HEK293 (cell line): ENCODE measurements around the gene FGF12.

Experiments
- CTCF ChIA-PET: fragments of 350-600 bp; formaldehyde crosslinking; extraction: SDS; loops from one replicate; lab custom pipeline; 2021; ENCODE audit warnings: antibody characterized with exemption; lab: Yijun Ruan, JAX
- POLR2A ChIA-PET: fragments of 300-600 bp; formaldehyde crosslinking; extraction: SDS; loops from one replicate; lab custom pipeline; 2020; ENCODE audit warnings: antibody characterized with exemption, inconsistent platforms; lab: Yijun Ruan, JAX
- H3K27ac ChIP-seq: fragments of 200-500 bp; sonication (Bioruptor generic); 2 replicates; pipeline ENCODE4 v1.5.1; 2014; ENCODE audit warnings: low read depth, low read length, control low read depth, inconsistent platforms; ENCODE audit errors: extremely low read depth
- H3K36me3 ChIP-seq, 2 experiments: fragments of 200-500 bp in 1 of 2; sonication (Bioruptor generic) in 1 of 2; 1 replicate in 1 of 2; 2 replicates in 1 of 2; pipeline ENCODE4 v1.5.1; 2014 to 2017; ENCODE audit warnings: inconsistent platforms in 2 of 2, low read length in 2 of 2; ENCODE audit not compliant: control insufficient read depth in 2 of 2, insufficient read depth in 1 of 2
- H3K4me1 ChIP-seq: fragments of 200-500 bp; sonication (Bioruptor generic); 2 replicates; pipeline ENCODE4 v1.5.1; 2014; ENCODE audit warnings: mild to moderate bottlenecking, low read length, inconsistent platforms; ENCODE audit not compliant: control insufficient read depth, insufficient read depth
- H3K4me3 ChIP-seq: 2 replicates; pipeline ENCODE4 v1.5.1; 2011; ENCODE audit warnings: low read depth, mild to moderate bottlenecking, control low read depth, low read length, moderate library complexity
- H3K9me3 ChIP-seq: fragments of 200-500 bp; sonication (Bioruptor generic); 2 replicates; pipeline ENCODE4 v1.5.1; 2014; ENCODE audit warnings: low read depth, low read length, inconsistent platforms; ENCODE audit not compliant: control insufficient read depth, insufficient read depth
- GLI4 ChIP-seq: fragments of 450-650 bp; formaldehyde crosslinking; IDR thresholded peaks from 2 replicates; pipeline ENCODE4 v1.5.1; 2016; ENCODE audit warnings: missing biosample characterization, missing genetic modification characterization
- MEIS1 ChIP-seq: sonication (generic); formaldehyde crosslinking; IDR thresholded peaks from 2 replicates; pipeline ENCODE4 v1.8.1; 2022; ENCODE audit warnings: missing genetic modification reagents, mild to moderate bottlenecking, borderline replicate concordance
- MZF1 ChIP-seq: fragments of 450-650 bp; formaldehyde crosslinking; IDR thresholded peaks from 2 replicates; pipeline ENCODE4 v1.5.1; 2017; ENCODE audit warnings: missing biosample characterization, missing genetic modification characterization, borderline replicate concordance
- PRDM1 ChIP-seq: fragments of 450-650 bp; formaldehyde crosslinking; IDR thresholded peaks from 2 replicates; pipeline ENCODE4; 2016; ENCODE audit warnings: missing biosample characterization, missing genetic modification characterization
- SETDB1 ChIP-seq: IDR thresholded peaks from one replicate; pipeline ENCODE4 v1.6.1; 2017; ENCODE audit warnings: mild to moderate bottlenecking, low read length, moderate library complexity, mixed read lengths; ENCODE audit not compliant: insufficient read length
- TCF7L2 ChIP-seq: IDR thresholded peaks from 2 replicates; pipeline ENCODE4 v1.6.1; 2011; ENCODE audit warnings: low read depth, mild to moderate bottlenecking, inconsistent platforms, low read length, moderate library complexity, borderline replicate concordance
- ZFP69B ChIP-seq: fragments of 450-650 bp; formaldehyde crosslinking; IDR thresholded peaks from 2 replicates; pipeline ENCODE4 v1.5.1; 2016; ENCODE audit warnings: missing biosample characterization, missing genetic modification characterization
- ZIC2 ChIP-seq: fragments of 450-650 bp; formaldehyde crosslinking; IDR thresholded peaks from 2 replicates; pipeline ENCODE4 v1.5.1; 2016; ENCODE audit warnings: missing biosample characterization, missing genetic modification characterization
- ZNF114 ChIP-seq: fragments of 450-650 bp; formaldehyde crosslinking; IDR thresholded peaks from 2 replicates; pipeline ENCODE4 v1.5.0; 2017; ENCODE audit warnings: missing biosample characterization, missing genetic modification characterization
- ZNF214 ChIP-seq: fragments of 450-650 bp; formaldehyde crosslinking; IDR thresholded peaks from 2 replicates; pipeline ENCODE4 v1.5.1; 2017; ENCODE audit warnings: missing biosample characterization, mild to moderate bottlenecking, missing genetic modification characterization, borderline replicate concordance
- ZNF350 ChIP-seq: fragments of 450-650 bp; formaldehyde crosslinking; IDR thresholded peaks from 2 replicates; pipeline ENCODE4 v1.5.0; 2017; ENCODE audit warnings: missing biosample characterization, mild to moderate bottlenecking, missing genetic modification characterization
- ZNF37A ChIP-seq: fragments of 450-650 bp; IDR thresholded peaks from 2 replicates; pipeline ENCODE4 v1.5.1; 2018; ENCODE audit warnings: missing biosample characterization, missing genetic modification characterization
- ZNF555 ChIP-seq: fragments of 450-650 bp; formaldehyde crosslinking; conservative IDR thresholded peaks from 2 replicates; pipeline ENCODE4 v1.5.1; 2017; ENCODE audit warnings: missing biosample characterization, mild to moderate bottlenecking, missing genetic modification characterization, inconsistent platforms
- ZNF558 ChIP-seq: fragments of 450-650 bp; formaldehyde crosslinking; IDR thresholded peaks from 2 replicates; pipeline ENCODE4 v1.5.1; 2016; ENCODE audit warnings: missing biosample characterization, missing genetic modification characterization
- ZNF623 ChIP-seq: fragments of 450-650 bp; formaldehyde crosslinking; IDR thresholded peaks from 2 replicates; pipeline ENCODE4 v1.5.1; 2016; ENCODE audit warnings: missing biosample characterization, missing genetic modification characterization
- ZNF624 ChIP-seq: fragments of 450-650 bp; formaldehyde crosslinking; IDR thresholded peaks from 2 replicates; pipeline ENCODE4 v1.5.1; 2017; ENCODE audit warnings: missing biosample characterization, missing genetic modification characterization
- ZSCAN16 ChIP-seq: fragments of 450-650 bp; formaldehyde crosslinking; IDR thresholded peaks from 2 replicates; pipeline ENCODE4 v1.5.1; 2016; ENCODE audit warnings: missing biosample characterization, missing genetic modification characterization
- TF ChIP-seq, protein P1 (sequence below): fragments of 450-650 bp; formaldehyde crosslinking; IDR thresholded peaks from 2 replicates; pipeline ENCODE4 v1.5.1; 2016; ENCODE audit warnings: missing biosample characterization, missing genetic modification characterization
- TF ChIP-seq, protein P2 (sequence below): fragments of 450-650 bp; formaldehyde crosslinking; IDR thresholded peaks from 2 replicates; pipeline ENCODE4 v1.5.1; 2016; ENCODE audit warnings: missing biosample characterization, missing genetic modification characterization
- TF ChIP-seq, protein P3 (sequence below): fragments of 450-650 bp; formaldehyde crosslinking; IDR thresholded peaks from 2 replicates; pipeline ENCODE4; 2016; ENCODE audit warnings: missing biosample characterization, missing genetic modification characterization
- TF ChIP-seq, protein P4 (sequence below): fragments of 450-650 bp; formaldehyde crosslinking; IDR thresholded peaks from 2 replicates; pipeline ENCODE4 v1.5.1; 2017; ENCODE audit warnings: missing biosample characterization, mild to moderate bottlenecking, missing genetic modification characterization, moderate library complexity

FGF12 gene

DNA sequence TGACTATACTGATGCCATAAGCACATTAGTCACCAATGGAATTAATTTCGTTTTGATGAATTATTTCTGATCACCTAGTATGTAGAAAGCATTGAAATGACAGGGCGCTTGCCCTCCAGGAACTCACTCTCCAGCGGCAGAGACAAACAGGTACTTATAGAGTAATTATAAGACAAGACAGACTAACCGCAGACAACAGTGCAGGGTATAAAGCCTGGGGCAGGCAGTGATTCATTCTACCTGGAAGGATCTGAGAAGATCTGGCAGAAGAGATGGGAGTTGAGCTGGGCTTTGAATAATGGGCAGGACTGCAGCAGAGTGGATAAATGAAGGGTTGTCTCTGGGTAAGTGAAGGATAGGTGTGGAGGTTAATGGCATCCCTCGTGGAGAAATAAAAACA lies 331.8 kb downstream of the FGF12 start:
- no peaks in the 10 kb centered on the region for H3K9me3 ChIP-seq
- ChIA-PET POLR2A (no interaction called here), CTCF (no interaction called here)
- no peaks in the 10 kb centered on the region for H3K36me3 ChIP-seq
- H3K4me3 ChIP-seq: no peak overlapping the region
- no peaks in the 10 kb centered on the region for H3K4me1 ChIP-seq
- H3K27ac ChIP-seq: no peak overlapping the region
- TF ChIP-seq ZNF37A (tag by site-specific recombination): no peak

DNA sequence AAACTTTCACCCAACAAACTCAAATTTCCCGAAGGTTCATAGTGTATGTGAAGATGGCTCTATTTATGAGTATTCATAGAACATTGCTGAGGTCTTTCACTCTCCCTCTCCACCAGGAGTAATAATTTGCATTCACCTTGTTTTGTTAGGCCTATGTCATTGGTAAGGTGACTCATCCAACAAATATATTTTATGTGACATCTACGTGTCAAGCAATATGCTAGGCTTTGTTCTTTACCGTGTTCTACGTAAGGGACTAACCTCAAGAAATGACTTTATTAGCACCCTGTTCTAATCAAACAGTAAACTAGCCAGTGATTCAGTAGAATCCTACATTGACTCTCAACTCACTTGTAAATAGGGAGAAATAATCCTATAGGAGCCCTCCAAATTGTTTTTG lies 334.4 kb downstream of the FGF12 start:
- Histone ChIP-seq H3K27ac (no peak overlapping the region), H3K9me3 (no peaks in the 10 kb centered on the region), H3K4me1 (no peaks in the 10 kb centered on the region), H3K36me3 (no peaks in the 10 kb centered on the region)
- POLR2A ChIA-PET: no interaction called here
- TF ChIP-seq ZNF558 (tag by site-specific recombination) (no peak), SETDB1 (no peak), ZSCAN16 (tag by site-specific recombination) (no peak), ZIC2 (tag by site-specific recombination) (no peak), ZNF623 (tag by site-specific recombination) (no peak), ZNF555 (no peak), ZNF350 (no peak), GLI4 (tag by site-specific recombination) (no peak), MZF1 (no peak), ZNF114 (tag by site-specific recombination) (no peak), ZNF624 (no peak), ZFP69B (no peak), TCF7L2 (no peak), MEIS1 (CRISPR knock-in tag) (no peak)
- TF ChIP-seq, protein P1, sequence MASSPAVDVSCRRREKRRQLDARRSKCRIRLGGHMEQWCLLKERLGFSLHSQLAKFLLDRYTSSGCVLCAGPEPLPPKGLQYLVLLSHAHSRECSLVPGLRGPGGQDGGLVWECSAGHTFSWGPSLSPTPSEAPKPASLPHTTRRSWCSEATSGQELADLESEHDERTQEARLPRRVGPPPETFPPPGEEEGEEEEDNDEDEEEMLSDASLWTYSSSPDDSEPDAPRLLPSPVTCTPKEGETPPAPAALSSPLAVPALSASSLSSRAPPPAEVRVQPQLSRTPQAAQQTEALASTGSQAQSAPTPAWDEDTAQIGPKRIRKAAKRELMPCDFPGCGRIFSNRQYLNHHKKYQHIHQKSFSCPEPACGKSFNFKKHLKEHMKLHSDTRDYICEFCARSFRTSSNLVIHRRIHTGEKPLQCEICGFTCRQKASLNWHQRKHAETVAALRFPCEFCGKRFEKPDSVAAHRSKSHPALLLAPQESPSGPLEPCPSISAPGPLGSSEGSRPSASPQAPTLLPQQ (tag by site-specific recombination): no peak
- TF ChIP-seq, protein P2, sequence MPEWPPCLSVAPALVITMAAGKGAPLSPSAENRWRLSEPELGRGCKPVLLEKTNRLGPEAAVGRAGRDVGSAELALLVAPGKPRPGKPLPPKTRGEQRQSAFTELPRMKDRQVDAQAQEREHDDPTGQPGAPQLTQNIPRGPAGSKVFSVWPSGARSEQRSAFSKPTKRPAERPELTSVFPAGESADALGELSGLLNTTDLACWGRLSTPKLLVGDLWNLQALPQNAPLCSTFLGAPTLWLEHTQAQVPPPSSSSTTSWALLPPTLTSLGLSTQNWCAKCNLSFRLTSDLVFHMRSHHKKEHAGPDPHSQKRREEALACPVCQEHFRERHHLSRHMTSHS (tag by site-specific recombination): no peak
- TF ChIP-seq, protein P3, sequence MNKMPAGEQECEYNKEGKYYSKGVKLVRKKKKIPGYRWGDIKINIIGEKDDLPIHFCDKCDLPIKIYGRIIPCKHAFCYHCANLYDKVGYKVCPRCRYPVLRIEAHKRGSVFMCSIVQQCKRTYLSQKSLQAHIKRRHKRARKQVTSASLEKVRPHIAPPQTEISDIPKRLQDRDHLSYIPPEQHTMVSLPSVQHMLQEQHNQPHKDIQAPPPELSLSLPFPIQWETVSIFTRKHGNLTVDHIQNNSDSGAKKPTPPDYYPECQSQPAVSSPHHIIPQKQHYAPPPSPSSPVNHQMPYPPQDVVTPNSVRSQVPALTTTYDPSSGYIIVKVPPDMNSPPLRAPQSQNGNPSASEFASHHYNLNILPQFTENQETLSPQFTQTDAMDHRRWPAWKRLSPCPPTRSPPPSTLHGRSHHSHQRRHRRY (tag by site-specific recombination): no peak
- TF ChIP-seq, protein P4, sequence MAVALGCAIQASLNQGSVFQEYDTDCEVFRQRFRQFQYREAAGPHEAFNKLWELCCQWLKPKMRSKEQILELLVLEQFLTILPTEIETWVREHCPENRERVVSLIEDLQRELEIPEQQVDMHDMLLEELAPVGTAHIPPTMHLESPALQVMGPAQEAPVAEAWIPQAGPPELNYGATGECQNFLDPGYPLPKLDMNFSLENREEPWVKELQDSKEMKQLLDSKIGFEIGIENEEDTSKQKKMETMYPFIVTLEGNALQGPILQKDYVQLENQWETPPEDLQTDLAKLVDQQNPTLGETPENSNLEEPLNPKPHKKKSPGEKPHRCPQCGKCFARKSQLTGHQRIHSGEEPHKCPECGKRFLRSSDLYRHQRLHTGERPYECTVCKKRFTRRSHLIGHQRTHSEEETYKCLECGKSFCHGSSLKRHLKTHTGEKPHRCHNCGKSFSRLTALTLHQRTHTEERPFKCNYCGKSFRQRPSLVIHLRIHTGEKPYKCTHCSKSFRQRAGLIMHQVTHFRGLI (tag by site-specific recombination): no peak
- TF ChIP-seq, all 188 proteins: peak for 0
- no peak overlapping the region for H3K4me3 ChIP-seq
- CTCF ChIA-PET: no interaction called here

DNA sequence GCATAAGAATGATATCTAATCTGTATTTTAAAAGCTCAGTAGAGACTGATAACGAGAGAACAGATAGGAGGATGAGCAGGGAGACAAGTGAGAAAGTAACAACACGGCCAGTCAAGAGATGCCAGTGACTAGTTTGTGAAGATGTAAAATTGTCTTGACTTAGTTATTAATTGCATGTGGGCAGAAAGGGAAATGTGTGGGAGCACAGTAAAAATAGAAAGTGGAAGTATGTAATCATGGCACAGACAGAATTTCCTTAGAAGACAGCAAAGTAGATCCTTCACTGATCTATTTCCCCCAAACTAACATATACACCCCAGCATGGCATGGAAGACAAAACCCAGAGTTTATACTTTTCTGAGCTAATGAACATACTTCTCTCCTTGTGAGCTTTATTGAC lies 344.5 kb downstream of the FGF12 start:
- POLR2A ChIA-PET: no interaction called here
- no peak overlapping the region for H3K4me3 ChIP-seq
- no peaks in the 10 kb centered on the region for H3K36me3 ChIP-seq
- H3K9me3 ChIP-seq: no peaks in the 10 kb centered on the region
- no peaks in the 10 kb centered on the region for H3K4me1 ChIP-seq
- H3K27ac ChIP-seq: no peak overlapping the region
- TF ChIP-seq ZNF214 (tag by site-specific recombination) (no peak), PRDM1 (0 out of 2 replicates have a peak, but pooled peaks have one; percentile 23)
- CTCF ChIA-PET: interaction anchor here (1.0 kb wide), 1 partner anchor 61 kb away, joined by 3 read pairs; no protein-coding TSS in a partner anchor
